ENCODE results near the gene NANOS3. TPM values are rescaled to one million over a fixed set of nuclear protein-coding genes. Genes with fewer than 3 reads are reported as not detected.

The NANOS3 gene
- total and polyA plus RNA-seq, 9 of the 15 experiments (the other 6 are each of a cell fraction or from before 2014, with no cell fraction given), result not detected

DNA sequence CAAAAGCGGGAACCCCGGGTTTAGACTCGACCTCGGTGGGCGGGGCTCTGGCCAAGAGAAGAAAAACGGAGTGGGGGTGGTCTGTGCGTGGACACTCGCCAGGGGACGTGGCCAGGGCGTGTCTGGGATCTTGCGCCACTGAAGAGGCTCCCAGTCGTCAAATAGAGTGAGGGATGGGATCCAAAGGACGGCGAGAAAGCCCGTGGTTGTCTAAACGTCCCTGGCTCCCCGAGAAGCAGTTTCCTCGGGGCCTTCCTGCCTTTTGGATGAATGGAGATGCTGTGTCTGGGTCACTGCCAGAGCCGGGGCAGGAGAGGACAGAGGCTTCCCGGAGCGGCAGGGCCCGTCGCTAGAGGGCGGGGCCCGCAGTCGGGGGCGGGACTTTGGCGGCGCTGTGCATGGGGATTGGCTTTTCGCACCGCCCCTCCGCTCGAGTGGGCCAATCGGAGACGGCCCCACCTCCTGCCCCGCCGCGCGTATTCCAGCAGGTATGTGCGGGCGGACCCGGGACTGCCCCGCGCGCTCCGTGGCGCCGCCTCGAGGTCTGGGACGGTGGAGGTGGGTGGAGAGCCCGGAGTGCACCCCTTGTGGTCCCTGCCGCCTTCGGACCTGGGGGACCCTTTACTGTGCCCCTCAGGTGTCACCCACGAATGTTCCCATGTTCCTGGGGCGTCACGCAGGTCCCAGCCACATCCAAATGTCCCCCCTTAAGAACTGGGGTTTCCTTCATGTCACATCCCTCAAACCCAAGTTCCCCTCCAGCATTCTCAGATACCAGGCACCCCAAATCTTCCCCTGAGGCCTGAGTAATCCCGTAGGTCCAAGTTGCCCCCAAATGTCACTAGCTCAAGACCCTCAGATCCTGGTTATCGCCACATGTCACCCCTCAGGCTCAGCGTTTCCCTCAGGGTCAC, 43.3 kb upstream of the NANOS3 start (continued):
- TF ChIP-seq BRCA1 (IDR thresholded peaks at IDR 0.05), result no peak
- TF ChIP-seq BRCA1 (CRISPR knock-in tag; IDR thresholded peaks at IDR 0.05), result 0 out of 2 replicates have a peak, but pooled peaks have one; percentile 21
- TF ChIP-seq SMC3 (conservative IDR thresholded peaks at IDR 0.05; ENCODE audit: insufficient read depth, low read depth, low read length), result 0 out of 2 replicates have a peak, but pooled peaks have one; percentile 13
- no peak for TF ChIP-seq ZNF407 (IDR thresholded peaks at IDR 0.05; ENCODE audit: low read depth)
- TF ChIP-seq ELK1 (CRISPR knock-in tag; IDR thresholded peaks at IDR 0.05), result no peak
- no peak for TF ChIP-seq HMBOX1 (IDR thresholded peaks at IDR 0.05)
- no peak for TF ChIP-seq EZH2 (IDR thresholded peaks at IDR 0.05; ENCODE audit: borderline replicate concordance, low read depth, low read length)
- TF ChIP-seq, protein P1, sequence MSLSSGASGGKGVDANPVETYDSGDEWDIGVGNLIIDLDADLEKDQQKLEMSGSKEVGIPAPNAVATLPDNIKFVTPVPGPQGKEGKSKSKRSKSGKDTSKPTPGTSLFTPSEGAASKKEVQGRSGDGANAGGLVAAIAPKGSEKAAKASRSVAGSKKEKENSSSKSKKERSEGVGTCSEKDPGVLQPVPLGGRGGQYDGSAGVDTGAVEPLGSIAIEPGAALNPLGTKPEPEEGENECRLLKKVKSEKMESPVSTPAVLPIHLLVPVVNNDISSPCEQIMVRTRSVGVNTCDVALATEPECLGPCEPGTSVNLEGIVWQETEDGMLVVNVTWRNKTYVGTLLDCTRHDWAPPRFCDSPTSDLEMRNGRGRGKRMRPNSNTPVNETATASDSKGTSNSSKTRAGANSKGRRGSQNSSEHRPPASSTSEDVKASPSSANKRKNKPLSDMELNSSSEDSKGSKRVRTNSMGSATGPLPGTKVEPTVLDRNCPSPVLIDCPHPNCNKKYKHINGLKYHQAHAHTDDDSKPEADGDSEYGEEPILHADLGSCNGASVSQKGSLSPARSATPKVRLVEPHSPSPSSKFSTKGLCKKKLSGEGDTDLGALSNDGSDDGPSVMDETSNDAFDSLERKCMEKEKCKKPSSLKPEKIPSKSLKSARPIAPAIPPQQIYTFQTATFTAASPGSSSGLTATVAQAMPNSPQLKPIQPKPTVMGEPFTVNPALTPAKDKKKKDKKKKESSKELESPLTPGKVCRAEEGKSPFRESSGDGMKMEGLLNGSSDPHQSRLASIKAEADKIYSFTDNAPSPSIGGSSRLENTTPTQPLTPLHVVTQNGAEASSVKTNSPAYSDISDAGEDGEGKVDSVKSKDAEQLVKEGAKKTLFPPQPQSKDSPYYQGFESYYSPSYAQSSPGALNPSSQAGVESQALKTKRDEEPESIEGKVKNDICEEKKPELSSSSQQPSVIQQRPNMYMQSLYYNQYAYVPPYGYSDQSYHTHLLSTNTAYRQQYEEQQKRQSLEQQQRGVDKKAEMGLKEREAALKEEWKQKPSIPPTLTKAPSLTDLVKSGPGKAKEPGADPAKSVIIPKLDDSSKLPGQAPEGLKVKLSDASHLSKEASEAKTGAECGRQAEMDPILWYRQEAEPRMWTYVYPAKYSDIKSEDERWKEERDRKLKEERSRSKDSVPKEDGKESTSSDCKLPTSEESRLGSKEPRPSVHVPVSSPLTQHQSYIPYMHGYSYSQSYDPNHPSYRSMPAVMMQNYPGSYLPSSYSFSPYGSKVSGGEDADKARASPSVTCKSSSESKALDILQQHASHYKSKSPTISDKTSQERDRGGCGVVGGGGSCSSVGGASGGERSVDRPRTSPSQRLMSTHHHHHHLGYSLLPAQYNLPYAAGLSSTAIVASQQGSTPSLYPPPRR (CRISPR knock-in tag; IDR thresholded peaks at IDR 0.05; ENCODE audit: borderline replicate concordance), result no peak
- TF ChIP-seq KLF6 (CRISPR knock-in tag; IDR thresholded peaks at IDR 0.05; ENCODE audit: borderline replicate concordance), result no peak
- TF ChIP-seq POU5F1 (IDR thresholded peaks at IDR 0.05; ENCODE audit: borderline replicate concordance, low read depth, low read length, partially characterized antibody), result no peak
